ENCODE results near the gene FECH. TPM values are rescaled to one million over a fixed set of nuclear protein-coding genes. Genes with fewer than 3 reads are reported as not detected.

FECH gene, protein sequence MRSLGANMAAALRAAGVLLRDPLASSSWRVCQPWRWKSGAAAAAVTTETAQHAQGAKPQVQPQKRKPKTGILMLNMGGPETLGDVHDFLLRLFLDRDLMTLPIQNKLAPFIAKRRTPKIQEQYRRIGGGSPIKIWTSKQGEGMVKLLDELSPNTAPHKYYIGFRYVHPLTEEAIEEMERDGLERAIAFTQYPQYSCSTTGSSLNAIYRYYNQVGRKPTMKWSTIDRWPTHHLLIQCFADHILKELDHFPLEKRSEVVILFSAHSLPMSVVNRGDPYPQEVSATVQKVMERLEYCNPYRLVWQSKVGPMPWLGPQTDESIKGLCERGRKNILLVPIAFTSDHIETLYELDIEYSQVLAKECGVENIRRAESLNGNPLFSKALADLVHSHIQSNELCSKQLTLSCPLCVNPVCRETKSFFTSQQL
- polyA plus RNA-seq (2012; ENCODE audit: low read depth, missing spikeins): 12.0 TPM

DNA sequence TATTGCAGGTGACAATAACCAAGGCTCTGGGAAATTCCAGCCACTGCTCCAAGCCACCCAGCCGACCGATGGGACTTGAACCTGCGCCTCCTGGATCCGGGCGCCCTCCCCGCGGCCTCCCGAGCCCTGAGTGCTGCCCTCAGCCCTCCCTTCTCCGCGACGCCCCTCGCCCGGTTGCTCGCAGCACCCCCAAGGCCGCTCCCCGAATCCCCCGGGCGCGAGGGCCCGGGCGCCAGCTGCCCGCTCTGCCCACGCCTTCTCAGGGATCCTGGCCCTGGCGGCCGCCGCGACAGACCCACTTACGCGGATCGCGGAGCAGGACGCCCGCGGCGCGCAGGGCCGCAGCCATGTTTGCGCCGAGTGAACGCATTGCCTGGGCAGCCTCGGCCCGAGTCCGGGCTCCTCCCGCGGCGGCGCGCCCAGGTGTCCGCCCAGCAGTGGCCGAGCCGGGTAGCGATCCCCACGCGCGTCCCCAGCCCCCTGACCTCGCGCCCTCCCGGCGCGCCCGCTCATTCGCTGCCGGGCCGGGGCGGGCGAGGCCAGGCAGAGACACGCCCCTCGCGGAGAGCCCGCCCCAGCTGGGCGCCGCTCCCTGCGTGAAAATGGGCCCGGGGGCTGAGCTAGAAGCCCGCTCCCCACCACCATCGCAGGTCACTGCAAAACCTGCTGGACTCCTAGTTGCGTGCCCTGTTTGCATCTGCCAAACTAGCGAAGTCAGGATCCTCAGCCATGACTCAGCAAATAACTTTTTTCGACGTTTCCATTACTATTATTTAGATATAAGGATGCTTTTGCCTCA, at the start of gene FECH:
TSS of gene FECH (minus strand) at position 452 of the 799 bp plus-strand sequence. CDS start at position 370, 82 bp downstream.
- peak; percentile 69 for DNase-seq (ENCODE audit: insufficient read length, low spot score)
- TF ChIP-seq SPI1 (IDR thresholded peaks at IDR 0.05; ENCODE audit: low read depth, low read length) (no peak), POLR2AphosphoS5 (IDR thresholded peaks at IDR 0.05; ENCODE audit: low read depth, low read length) (no peak), TAF1 (IDR thresholded peaks at IDR 0.05; ENCODE audit: low read depth, low read length) (0 out of 2 replicates have a peak, but pooled peaks have one; percentile 21)
- peak; percentile 84 for FAIRE-seq

DNA sequence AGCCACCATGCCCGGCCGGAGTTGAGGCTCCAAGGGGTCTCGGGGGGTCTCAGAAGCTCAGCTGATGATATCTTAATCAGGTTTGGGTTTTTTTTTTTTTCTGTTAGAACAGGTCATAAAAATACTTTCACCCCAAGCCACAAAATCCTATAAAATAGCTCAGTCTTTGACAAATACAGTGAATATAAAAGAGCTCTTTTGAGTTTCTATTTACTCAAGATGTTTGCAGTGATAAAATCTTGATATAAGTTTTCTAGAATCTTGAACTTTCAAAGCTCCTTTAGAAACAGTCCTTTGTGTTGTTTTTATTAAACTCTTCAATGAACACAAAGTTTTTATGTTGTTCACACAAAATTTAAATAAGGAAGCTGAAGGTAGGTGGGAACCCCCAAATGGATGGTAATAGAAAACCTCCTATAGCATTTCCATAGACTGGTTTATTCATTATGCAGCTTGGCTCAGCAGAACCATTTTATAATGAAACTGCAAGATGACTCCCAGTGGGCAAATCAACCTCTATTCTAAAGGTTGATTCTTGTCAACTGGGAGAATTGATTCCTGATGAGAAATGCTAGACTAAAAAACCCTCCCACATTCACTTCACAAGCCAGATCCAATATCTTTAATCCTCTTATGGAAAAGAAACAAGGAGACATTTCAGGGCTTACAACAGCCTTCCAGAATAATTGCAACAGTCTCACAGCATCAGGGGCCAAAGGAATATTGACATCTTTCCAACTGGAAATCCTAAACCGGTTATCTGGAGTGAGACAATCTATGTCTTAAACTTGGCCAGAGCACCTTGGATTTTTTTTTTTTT, 48.7 kb upstream of the FECH start:
- FAIRE-seq (no peak), DNase-seq (ENCODE audit: insufficient read length, low spot score) (no peak)
- no peak for TF ChIP-seq POLR2A (IDR thresholded peaks at IDR 0.05; ENCODE audit: low read depth, low read length)
- no peak for TF ChIP-seq PAX5 (IDR thresholded peaks at IDR 0.05; ENCODE audit: insufficient read depth, low read length, severe bottlenecking)
- TF ChIP-seq POU2F2 (IDR thresholded peaks at IDR 0.05; ENCODE audit: low read depth, low read length): no peak
- TF ChIP-seq POLR2AphosphoS5 (IDR thresholded peaks at IDR 0.05; ENCODE audit: low read depth, low read length): no peak
- TF ChIP-seq TAF1 (IDR thresholded peaks at IDR 0.05; ENCODE audit: low read depth, low read length): no peak
- no peak for TF ChIP-seq SPI1 (IDR thresholded peaks at IDR 0.05; ENCODE audit: low read depth, low read length)

DNA sequence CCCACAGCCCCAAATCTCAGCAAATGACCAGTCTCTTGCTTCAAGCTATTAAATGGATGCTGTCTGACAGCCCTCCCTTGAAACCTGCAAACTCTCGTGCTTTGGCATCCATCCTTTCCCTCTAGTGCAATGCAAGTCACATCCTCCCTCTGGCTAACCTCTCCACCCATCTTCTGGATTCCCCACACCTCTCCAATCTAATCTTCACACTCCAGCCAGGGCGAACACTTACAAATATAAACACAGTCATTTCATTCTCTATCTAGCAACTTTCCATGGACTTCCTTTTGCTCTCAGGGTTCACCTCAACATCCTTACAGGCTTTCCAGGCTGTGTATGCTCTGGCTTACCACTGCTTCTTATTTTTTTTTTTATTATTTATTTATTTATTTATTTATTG, 45.2 kb upstream of the FECH start:
- FAIRE-seq (peak; percentile 69), DNase-seq (ENCODE audit: insufficient read length, low spot score) (no peak)
- TF ChIP-seq PAX5 (IDR thresholded peaks at IDR 0.05; ENCODE audit: insufficient read depth, low read length, severe bottlenecking) (no peak), POLR2A (IDR thresholded peaks at IDR 0.05; ENCODE audit: low read depth, low read length) (no peak), POU2F2 (IDR thresholded peaks at IDR 0.05; ENCODE audit: low read depth, low read length) (no peak), SPI1 (IDR thresholded peaks at IDR 0.05; ENCODE audit: low read depth, low read length) (no peak), POLR2AphosphoS5 (IDR thresholded peaks at IDR 0.05; ENCODE audit: low read depth, low read length) (no peak), TAF1 (IDR thresholded peaks at IDR 0.05; ENCODE audit: low read depth, low read length) (no peak)

DNA sequence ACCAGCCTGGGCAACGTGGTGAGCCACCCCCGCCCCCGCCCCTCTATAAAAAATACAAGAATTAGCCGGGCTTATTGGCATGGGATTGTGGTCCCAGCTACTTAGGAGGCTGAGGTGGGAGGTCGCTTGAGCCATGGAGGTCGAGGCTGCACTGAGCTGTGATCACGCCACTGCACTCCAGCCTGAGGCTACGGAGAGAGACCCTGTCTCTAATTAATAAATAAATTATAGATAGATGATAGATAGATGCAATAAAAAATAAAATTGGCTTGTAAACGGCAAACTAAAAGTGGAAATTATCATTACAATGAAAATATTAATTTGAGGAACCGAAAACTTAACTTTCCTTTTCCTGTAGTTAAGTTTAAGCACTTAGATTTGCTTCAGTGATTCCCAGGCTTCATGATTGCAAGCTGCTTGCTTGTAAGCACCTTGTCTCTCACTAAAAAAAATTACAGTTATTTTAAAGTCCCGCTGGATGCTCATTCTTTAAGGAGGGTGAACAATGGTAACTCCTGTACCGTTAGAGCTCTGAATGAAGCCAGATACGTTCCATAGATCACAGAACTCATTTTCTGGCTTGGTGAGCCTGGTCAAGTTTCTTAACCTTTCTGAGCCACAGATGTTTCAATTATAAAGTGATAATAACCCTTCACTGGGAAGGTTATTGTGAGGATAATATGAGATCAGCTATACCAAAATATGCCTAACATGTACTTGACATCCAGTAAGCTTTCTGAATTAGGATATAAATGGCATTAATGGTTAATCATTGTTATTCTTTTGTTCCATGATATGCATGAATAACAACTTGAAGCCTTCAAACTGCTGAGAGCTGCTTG, 44.5 kb upstream of the FECH start:
- TF ChIP-seq POLR2AphosphoS5 (IDR thresholded peaks at IDR 0.05; ENCODE audit: low read depth, low read length): no peak
- TF ChIP-seq SPI1 (IDR thresholded peaks at IDR 0.05; ENCODE audit: low read depth, low read length): peak; percentile 83
- peak; percentile 69 for FAIRE-seq
- no peak for DNase-seq (ENCODE audit: insufficient read length, low spot score)

DNA sequence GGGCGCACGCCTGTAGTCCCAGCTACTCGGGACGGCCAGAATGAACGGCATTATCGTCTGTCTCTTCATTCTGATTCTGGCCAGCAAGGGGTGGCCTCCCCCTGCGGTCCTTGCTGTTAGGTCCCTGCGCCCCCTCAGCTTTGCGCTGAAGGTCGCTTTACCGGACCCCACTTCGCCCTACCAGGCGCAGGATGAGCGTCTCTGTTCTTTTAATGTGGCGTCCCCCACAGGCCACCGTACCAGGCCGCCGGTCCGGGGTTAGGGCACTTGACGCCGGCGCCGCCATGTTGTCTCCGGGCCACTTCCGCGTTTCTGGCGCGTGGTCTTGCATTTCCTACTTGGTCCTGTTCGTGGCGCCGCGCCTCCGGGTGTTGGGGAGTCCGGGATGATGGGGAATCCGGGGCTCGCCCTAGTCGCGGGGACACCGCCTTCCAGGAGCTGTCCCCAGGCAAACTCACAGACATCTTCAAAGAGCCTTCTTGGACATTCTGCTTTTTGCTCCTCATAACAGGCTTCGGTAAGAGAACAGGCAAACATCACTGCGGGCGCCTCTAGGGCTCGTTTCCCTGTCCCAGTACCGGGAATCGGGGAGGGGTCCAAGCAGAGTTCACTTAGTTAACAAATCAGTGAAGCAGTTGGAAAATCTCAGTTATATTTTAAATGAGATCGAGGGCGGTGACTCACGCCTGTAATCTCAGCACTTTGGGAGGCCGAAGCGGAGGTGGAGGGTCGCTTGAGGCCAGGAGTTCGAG, 43.7 kb upstream of the FECH start:
- DNase-seq (ENCODE audit: insufficient read length, low spot score) (peak; percentile 82), FAIRE-seq (peak; percentile 94)
- TF ChIP-seq SPI1 (IDR thresholded peaks at IDR 0.05; ENCODE audit: low read depth, low read length) (peak; percentile 77), PAX5 (IDR thresholded peaks at IDR 0.05; ENCODE audit: insufficient read depth, low read length, severe bottlenecking) (no peak), POU2F2 (IDR thresholded peaks at IDR 0.05; ENCODE audit: low read depth, low read length) (no peak), TAF1 (IDR thresholded peaks at IDR 0.05; ENCODE audit: low read depth, low read length) (peak; percentile 46; the same call in 1 of the 2 replicates), POLR2AphosphoS5 (IDR thresholded peaks at IDR 0.05; ENCODE audit: low read depth, low read length) (no peak), POLR2A (IDR thresholded peaks at IDR 0.05; ENCODE audit: low read depth, low read length) (no peak)

DNA sequence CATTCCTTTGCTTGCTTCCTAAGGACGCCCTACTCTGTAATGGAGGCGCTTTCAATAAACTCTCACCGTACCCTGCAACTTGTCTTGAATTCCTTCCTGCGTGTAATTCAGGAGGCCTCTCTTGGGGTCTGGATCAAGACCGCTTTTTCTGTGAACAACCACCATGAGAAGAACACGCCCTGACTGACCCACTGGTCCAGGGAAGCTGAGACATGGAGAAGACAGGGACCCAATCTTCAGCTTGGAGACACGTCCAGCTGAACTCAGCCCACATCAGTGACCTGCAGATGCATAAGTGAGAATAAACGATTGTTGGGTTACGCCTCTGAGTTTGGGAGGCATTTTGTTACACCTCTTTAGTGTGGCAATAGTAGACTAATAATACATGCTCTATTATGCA, 42.9 kb upstream of the FECH start:
- peak; percentile 54 for FAIRE-seq
- no peak for DNase-seq (ENCODE audit: insufficient read length, low spot score)
- TF ChIP-seq POLR2A (IDR thresholded peaks at IDR 0.05; ENCODE audit: low read depth, low read length): no peak

DNA sequence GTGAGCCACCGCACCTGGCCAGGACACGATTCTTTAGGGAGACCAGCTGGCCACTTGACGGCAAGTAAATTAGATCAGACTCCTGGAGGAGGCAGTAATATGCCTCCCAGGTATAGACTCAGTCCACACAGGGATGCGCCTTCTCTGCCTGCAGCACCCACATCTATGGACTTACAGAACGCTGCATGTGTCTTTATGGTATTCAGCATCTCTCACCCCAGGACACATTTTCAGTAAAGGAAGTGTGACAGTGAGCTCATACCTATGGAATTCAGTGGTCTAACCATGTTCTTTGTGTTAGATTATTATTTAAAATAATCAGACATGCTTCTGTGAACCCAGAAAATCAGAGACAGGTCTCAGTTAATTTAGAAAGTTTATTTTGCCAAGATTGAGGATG, 41.0 kb upstream of the FECH start:
- no peak for TF ChIP-seq PAX5 (IDR thresholded peaks at IDR 0.05; ENCODE audit: insufficient read depth, low read length, severe bottlenecking)
- DNase-seq (ENCODE audit: insufficient read length, low spot score) (no peak), FAIRE-seq (no peak)

DNA sequence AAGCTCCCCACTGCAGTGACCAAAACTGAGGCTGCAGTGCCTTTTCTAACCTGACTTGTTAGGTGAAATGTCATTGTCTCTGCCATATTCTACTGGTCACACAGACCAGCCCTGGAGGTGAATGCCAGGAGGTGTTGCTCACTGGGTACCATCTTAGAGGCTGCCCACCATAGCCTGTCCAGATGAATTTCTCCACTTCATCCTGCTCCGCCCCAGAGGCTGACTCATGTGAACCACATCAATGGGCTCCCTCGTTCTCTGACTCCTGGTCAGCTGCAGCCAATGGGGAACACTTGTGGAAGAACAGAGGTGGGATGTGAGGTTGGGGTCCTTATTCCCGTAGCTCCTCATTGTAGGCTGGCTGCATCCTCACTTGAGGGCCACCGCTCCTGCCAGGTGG, 38.5 kb upstream of the FECH start:
- DNase-seq (ENCODE audit: insufficient read length, low spot score) (no peak), FAIRE-seq (no peak)
- TF ChIP-seq TAF1 (IDR thresholded peaks at IDR 0.05; ENCODE audit: low read depth, low read length) (no peak), POLR2A (IDR thresholded peaks at IDR 0.05; ENCODE audit: low read depth, low read length) (no peak), POU2F2 (IDR thresholded peaks at IDR 0.05; ENCODE audit: low read depth, low read length) (no peak), PAX5 (IDR thresholded peaks at IDR 0.05; ENCODE audit: insufficient read depth, low read length, severe bottlenecking) (no peak), SPI1 (IDR thresholded peaks at IDR 0.05; ENCODE audit: low read depth, low read length) (no peak), POLR2AphosphoS5 (IDR thresholded peaks at IDR 0.05; ENCODE audit: low read depth, low read length) (no peak)
